ENCODE measurements around the gene CDH3.

DNA sequence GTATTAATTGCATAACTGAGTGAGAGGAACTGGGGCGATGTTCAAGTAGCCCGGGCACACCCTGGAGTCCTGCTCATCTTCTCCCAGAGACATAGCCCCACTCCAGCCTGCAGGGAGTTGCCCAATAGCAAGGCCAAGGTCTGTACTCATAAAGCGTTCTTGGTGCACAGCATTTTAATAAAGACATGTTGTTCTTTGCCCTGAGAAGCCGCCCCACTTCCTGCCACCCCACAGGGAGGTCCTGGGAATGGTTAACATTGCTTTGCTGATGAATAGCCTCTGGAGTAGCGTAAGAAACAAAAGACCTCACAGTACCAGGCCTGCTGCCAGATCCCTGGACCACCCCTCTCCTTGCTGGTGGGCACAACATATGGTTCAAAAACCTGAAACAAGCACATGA lies 70.4 kb downstream of the CDH3 start:
- TF ChIP-seq CTCF (conservative IDR thresholded peaks at IDR 0.05; ENCODE audit: low read depth, low read length) (no peak), EZH2 (IDR thresholded peaks at IDR 0.05; ENCODE audit: borderline replicate concordance, low read depth, low read length, poor library complexity, severe bottlenecking) (no peak)
